H9 (cell line): ENCODE data around the gene LARGE1. TPM values are rescaled to one million over a fixed set of nuclear protein-coding genes. Genes with fewer than 3 reads are reported as not detected.

Experiments used
- DNase-seq: peaks from one replicate; pipeline ENCODE4 v3.0.0-alpha.2; 2017
- H2AFZ ChIP-seq: one replicate; pipeline ENCODE4 v1.6.1; 2013; ENCODE audit warnings: mild to moderate bottlenecking, low read length, control low read depth, moderate library complexity
- H2AK5ac ChIP-seq: 2 replicates; pipeline ENCODE4 v1.6.1; 2013; ENCODE audit warnings: low read length, control low read depth, mixed read lengths; ENCODE audit not compliant: insufficient read length
- H2BK120ac ChIP-seq: one replicate; pipeline ENCODE4 v1.6.1; 2013; ENCODE audit warnings: low read depth, mild to moderate bottlenecking, low read length, control low read depth, inconsistent platforms; ENCODE audit not compliant: poor library complexity, severe bottlenecking
- H2BK12ac ChIP-seq: 2 replicates; pipeline ENCODE4 v1.6.1; 2013; ENCODE audit warnings: low read length, control low read depth, mixed read lengths, low read depth; ENCODE audit not compliant: insufficient read length
- H2BK15ac ChIP-seq: 2 replicates; pipeline ENCODE4 v1.6.1; 2013; ENCODE audit warnings: low read depth, low read length, control low read depth
- H2BK20ac ChIP-seq: one replicate; pipeline ENCODE4 v1.6.1; 2013; ENCODE audit warnings: low read depth, mild to moderate bottlenecking, low read length, control low read depth, inconsistent platforms; ENCODE audit not compliant: poor library complexity, severe bottlenecking
- H2BK5ac ChIP-seq: 2 replicates; pipeline ENCODE4 v1.6.1; 2013; ENCODE audit warnings: low read length, control low read depth, mixed read lengths; ENCODE audit not compliant: insufficient read length
- H3K14ac ChIP-seq: 2 replicates; pipeline ENCODE4 v1.6.1; 2013; ENCODE audit warnings: low read length, control low read depth; ENCODE audit not compliant: insufficient read depth
- H3K18ac ChIP-seq: 2 replicates; pipeline ENCODE4 v1.6.1; 2013; ENCODE audit warnings: low read depth, mild to moderate bottlenecking, mixed read lengths, low read length, control low read depth; ENCODE audit not compliant: insufficient read length
- H3K23ac ChIP-seq: 2 replicates; pipeline ENCODE4 v1.6.1; 2013; ENCODE audit warnings: low read length, control low read depth, mixed read lengths, low read depth; ENCODE audit not compliant: insufficient read length
- H3K23me2 ChIP-seq: 2 replicates; pipeline ENCODE4 v1.6.1; 2013; ENCODE audit warnings: low read depth, mild to moderate bottlenecking, mixed read lengths, low read length, control low read depth; ENCODE audit not compliant: insufficient read length, poor library complexity, severe bottlenecking
- H3K27ac ChIP-seq: 2 replicates; pipeline ENCODE4 v1.5.1; 2013; ENCODE audit warnings: low read length, control low read depth, mixed read lengths, low read depth; ENCODE audit not compliant: insufficient read length
- H3K27me3 ChIP-seq: 2 replicates; pipeline ENCODE4 v1.6.1; 2013; ENCODE audit warnings: low read length, control low read depth, inconsistent platforms; ENCODE audit not compliant: insufficient read depth
- H3K4ac ChIP-seq: 2 replicates; pipeline ENCODE4 v1.6.1; 2013; ENCODE audit warnings: low read depth, mild to moderate bottlenecking, control low read depth, inconsistent platforms, low read length, moderate library complexity
- H3K4me1 ChIP-seq: 2 replicates; pipeline ENCODE4 v1.6.1; 2013; ENCODE audit warnings: low read length, control low read depth, inconsistent platforms; ENCODE audit not compliant: insufficient read depth
- H3K4me2 ChIP-seq: 2 replicates; pipeline ENCODE4 v1.6.1; 2013; ENCODE audit warnings: low read length, control low read depth, mixed read lengths; ENCODE audit not compliant: insufficient read length, insufficient read depth
- H3K56ac ChIP-seq: 2 replicates; pipeline ENCODE4 v1.6.1; 2013; ENCODE audit warnings: low read depth, mild to moderate bottlenecking, mixed read lengths, low read length, control low read depth; ENCODE audit not compliant: insufficient read length
- H3K79me1 ChIP-seq: 2 replicates; pipeline ENCODE4 v1.6.1; 2013; ENCODE audit warnings: low read depth, mild to moderate bottlenecking, moderate library complexity, low read length, control low read depth, inconsistent platforms; ENCODE audit not compliant: insufficient read depth, poor library complexity, severe bottlenecking
- H3K79me2 ChIP-seq: 2 replicates; pipeline ENCODE4 v1.6.1; 2013; ENCODE audit warnings: low read length, control low read depth, inconsistent platforms; ENCODE audit not compliant: insufficient read depth
- H3K9ac ChIP-seq: 2 replicates; pipeline ENCODE4 v1.6.1; 2013; ENCODE audit warnings: low read length, control low read depth, mixed read lengths; ENCODE audit not compliant: insufficient read length; ENCODE audit errors: extremely low read depth
- H3K9me3 ChIP-seq: one replicate; pipeline ENCODE4 v1.6.1; 2013; ENCODE audit warnings: low read depth, low read length, inconsistent platforms; ENCODE audit not compliant: control insufficient read depth
- H3T11ph ChIP-seq: one replicate; pipeline ENCODE4 v1.6.1; 2013; ENCODE audit warnings: mild to moderate bottlenecking, low read length, control low read depth, inconsistent platforms
- H4K20me1 ChIP-seq: one replicate; pipeline ENCODE4 v1.6.1; 2013; ENCODE audit not compliant: control insufficient read depth, insufficient read length, insufficient read depth
- H4K5ac ChIP-seq: 2 replicates; pipeline ENCODE4 v1.6.1; 2013; ENCODE audit warnings: low read depth, mild to moderate bottlenecking, mixed read lengths, low read length, control low read depth; ENCODE audit not compliant: insufficient read length
- H4K8ac ChIP-seq: replicated peaks from 2 replicates; pipeline ENCODE4 v1.6.1; 2013; ENCODE audit warnings: low read length, control low read depth, mixed read lengths, low read depth; ENCODE audit not compliant: insufficient read length
- H4K91ac ChIP-seq: 2 replicates; pipeline ENCODE4 v1.6.1; 2013; ENCODE audit warnings: low read depth, mild to moderate bottlenecking, moderate library complexity, mixed read lengths, low read length, control low read depth; ENCODE audit not compliant: insufficient read length
- H3K27ac Mint-ChIP-seq, 3 experiments: 2 replicates in 2 of 3; 3 replicates in 1 of 3; pipeline ENCODE4 v1.8.0; 2020 to 2021; ENCODE audit warnings: mixed read lengths in 3 of 3, mild to moderate bottlenecking in 1 of 3, moderate library complexity in 1 of 3
- H3K27me3 Mint-ChIP-seq: 2 replicates; pipeline ENCODE4 v1.8.0; 2021; ENCODE audit warnings: low read depth, mild to moderate bottlenecking, moderate library complexity, mixed read lengths
- H3K36me3 Mint-ChIP-seq, 3 experiments: 2 replicates in 2 of 3; 3 replicates in 1 of 3; pipeline ENCODE4 v1.8.0; 2020 to 2021; ENCODE audit warnings: low read depth in 3 of 3, mixed read lengths in 3 of 3; ENCODE audit not compliant: insufficient read depth in 1 of 3
- H3K4me1 Mint-ChIP-seq, 2 experiments: 2 replicates each; pipeline ENCODE4 v1.8.0; 2020; ENCODE audit warnings: mixed read lengths in 2 of 2
- H3K4me3 Mint-ChIP-seq, 2 experiments: 2 replicates in 1 of 2; 3 replicates in 1 of 2; pipeline ENCODE4 v1.8.0; 2020 to 2021; ENCODE audit warnings: mild to moderate bottlenecking in 2 of 2, mixed read lengths in 2 of 2, moderate library complexity in 1 of 2
- H3K9me3 Mint-ChIP-seq, 2 experiments: 2 replicates in 1 of 2; 3 replicates in 1 of 2; pipeline ENCODE4 v1.8.0; 2020; ENCODE audit warnings: mild to moderate bottlenecking in 2 of 2, mixed read lengths in 2 of 2, moderate library complexity in 1 of 2
- CTCF ChIP-seq: fragments of 200-600 bp; sonication (generic); conservative IDR thresholded peaks from 3 replicates; pipeline ENCODE4 v1.8.0; 2021; ENCODE audit warnings: antibody characterized with exemption, mild to moderate bottlenecking
- WGBS: extraction: QIAGEN DNeasy Blood & Tissue Kit; methylation state at CpG from one replicate; pipeline ENCODE4 v1.1.7; 2013; ENCODE audit warnings: missing lambda C conversion rate, low lambda C conversion rate, mixed read lengths; ENCODE audit not compliant: insufficient read length; ENCODE audit errors: extremely low coverage; 5-methylcytosine and 5-hydroxymethylcytosine counted together
- total RNA-seq: library from RNA; stranded (reverse); gene quantifications from 2 replicates; pipeline ENCODE4 v1.2.1, GENCODE V29; 2021

The LARGE1 gene
- total RNA-seq, 1 experiment from 2014 or later: 43.5 TPM

DNA sequence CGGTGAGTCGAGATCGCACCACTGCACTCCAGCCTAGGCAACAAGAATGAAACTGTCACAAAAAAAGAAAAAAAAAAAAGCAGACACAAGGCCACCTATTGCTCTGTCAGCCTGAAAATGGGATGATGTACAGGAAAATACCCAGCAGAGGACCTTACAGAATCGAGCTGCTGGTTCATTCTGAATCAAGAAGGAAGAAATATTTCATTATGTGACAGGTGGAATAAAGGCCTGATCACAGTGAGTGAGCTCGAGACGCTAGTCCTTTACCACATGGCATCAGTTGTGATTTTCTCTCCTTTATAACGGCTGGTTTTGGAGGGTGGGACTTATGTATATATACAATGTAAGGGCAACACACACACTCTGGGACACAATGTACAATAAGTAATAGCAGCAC is 340.0 kb downstream of the LARGE1 start:
- no peak overlapping the region for H3K23ac ChIP-seq
- no peaks in the 10 kb centered on the region for H4K20me1 ChIP-seq
- Mint-ChIP-seq H3K27me3 (no peaks in the 10 kb centered on the region), H3K9me3 (no peaks in the 10 kb centered on the region), H3K27ac (no peak overlapping the region), H3K36me3 (no peaks in the 10 kb centered on the region), H3K4me1 (peaks cover 16 to 25% of the 10 kb centered on the region in 2 experiments), H3K4me3 (no peak overlapping the region)
- H2BK120ac ChIP-seq: no peak overlapping the region
- H3K14ac ChIP-seq: no peak overlapping the region
- no peaks in the 10 kb centered on the region for H3K9me3 ChIP-seq
- no peak overlapping the region for H2BK20ac ChIP-seq
- no peaks in the 10 kb centered on the region for H3K27me3 ChIP-seq
- H2BK12ac ChIP-seq: no peak overlapping the region
- no peak overlapping the region for H3K27ac ChIP-seq
- H3K9ac ChIP-seq: no peak overlapping the region
- no peak overlapping the region for H4K91ac ChIP-seq
- no peak overlapping the region for H2AK5ac ChIP-seq
- no peak overlapping the region for H3T11ph ChIP-seq
- no peak overlapping the region for H2BK15ac ChIP-seq
- H3K18ac ChIP-seq: no peak overlapping the region
- no peaks in the 10 kb centered on the region for H3K23me2 ChIP-seq
- no peaks in the 10 kb centered on the region; the same call in 1 of the 2 replicates for H3K4me1 ChIP-seq
- H3K79me1 ChIP-seq: no peaks in the 10 kb centered on the region
- H2AFZ ChIP-seq: no peak overlapping the region
- no peak overlapping the region for H2BK5ac ChIP-seq
- no peak overlapping the region for H4K8ac ChIP-seq
- H3K56ac ChIP-seq: no peak overlapping the region
- H4K5ac ChIP-seq: no peak overlapping the region
- no peak for TF ChIP-seq CTCF
- no peak for DNase-seq
- 0 out of 2 replicates have a peak, but pooled peaks cover 4% of the 10 kb centered on the region for H3K79me2 ChIP-seq
- H3K4ac ChIP-seq: no peak overlapping the region
- no peak overlapping the region for H3K4me2 ChIP-seq
- WGBS: no CpG with 5 or more reads among the region's 7 CpGs
